SU-DHL-6 (cell line): ENCODE measurements around the gene ZNF516.

Experiments
- EZH2phosphoT487 ChIP-seq: fragments of 200-600 bp; sonication (generic), shearing (Covaris generic); conservative IDR thresholded peaks from 2 replicates; pipeline ENCODE4 v1.6.1; 2018; ENCODE audit warnings: mild to moderate bottlenecking, antibody characterized with exemption, low read length, moderate library complexity, mixed read lengths
- TF ChIP-seq, protein P1 (sequence below): fragments of 200-600 bp; sonication (generic); IDR thresholded peaks from one replicate; pipeline ENCODE4 v1.5.1; 2017; ENCODE audit warnings: antibody characterized with exemption, mild to moderate bottlenecking, low read length, moderate library complexity; ENCODE audit not compliant: insufficient read depth, poor library complexity, severe bottlenecking

- TF ChIP-seq, protein P1, sequence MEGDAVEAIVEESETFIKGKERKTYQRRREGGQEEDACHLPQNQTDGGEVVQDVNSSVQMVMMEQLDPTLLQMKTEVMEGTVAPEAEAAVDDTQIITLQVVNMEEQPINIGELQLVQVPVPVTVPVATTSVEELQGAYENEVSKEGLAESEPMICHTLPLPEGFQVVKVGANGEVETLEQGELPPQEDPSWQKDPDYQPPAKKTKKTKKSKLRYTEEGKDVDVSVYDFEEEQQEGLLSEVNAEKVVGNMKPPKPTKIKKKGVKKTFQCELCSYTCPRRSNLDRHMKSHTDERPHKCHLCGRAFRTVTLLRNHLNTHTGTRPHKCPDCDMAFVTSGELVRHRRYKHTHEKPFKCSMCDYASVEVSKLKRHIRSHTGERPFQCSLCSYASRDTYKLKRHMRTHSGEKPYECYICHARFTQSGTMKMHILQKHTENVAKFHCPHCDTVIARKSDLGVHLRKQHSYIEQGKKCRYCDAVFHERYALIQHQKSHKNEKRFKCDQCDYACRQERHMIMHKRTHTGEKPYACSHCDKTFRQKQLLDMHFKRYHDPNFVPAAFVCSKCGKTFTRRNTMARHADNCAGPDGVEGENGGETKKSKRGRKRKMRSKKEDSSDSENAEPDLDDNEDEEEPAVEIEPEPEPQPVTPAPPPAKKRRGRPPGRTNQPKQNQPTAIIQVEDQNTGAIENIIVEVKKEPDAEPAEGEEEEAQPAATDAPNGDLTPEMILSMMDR = no peak
- TF ChIP-seq EZH2phosphoT487 = no peak
Observed at GRCh38 chr18:76350134-76351025, 144.7 kb downstream of the ZNF516 start.
